HepG2 (cell line): ENCODE data around the gene CEBPZOS. TPM values are rescaled to one million over a fixed set of nuclear protein-coding genes. Genes with fewer than 3 reads are reported as not detected.

Experiments
- BRF2 ChIP-seq: sonication (generic); formaldehyde crosslinking; IDR thresholded peaks from 2 replicates; pipeline ENCODE4 v1.8.1; 2022; ENCODE audit warnings: mild to moderate bottlenecking, missing genetic modification reagents
- CHD4 ChIP-seq: fragments of 200-600 bp; sonication (generic); IDR thresholded peaks from 2 replicates; pipeline ENCODE4 v1.7.0; 2017; ENCODE audit warnings: mild to moderate bottlenecking, low read length, borderline replicate concordance
- CREB1 ChIP-seq, 2 experiments: fragments of 450-650 bp in 1 of 2; IDR thresholded peaks; 2 replicates each; pipeline ENCODE4 v1.6.1; 2016 to 2017; ENCODE audit warnings: control low read depth in 1 of 2, mild to moderate bottlenecking in 1 of 2, missing compliant biosample characterization in 1 of 2, missing genetic modification characterization in 1 of 2
- CREBL2 ChIP-seq: sonication (generic); formaldehyde crosslinking; IDR thresholded peaks from 2 replicates; pipeline ENCODE4 v1.8.1; 2023; ENCODE audit warnings: missing genetic modification reagents, mild to moderate bottlenecking, borderline replicate concordance
- IKZF5 ChIP-seq: IDR thresholded peaks from 2 replicates; pipeline ENCODE4 v1.6.1; 2018; ENCODE audit warnings: missing genetic modification reagents, mild to moderate bottlenecking, missing compliant biosample characterization
- KMT2B ChIP-seq: IDR thresholded peaks from 2 replicates; pipeline ENCODE4 v1.6.1; 2016; ENCODE audit warnings: missing genetic modification reagents, missing compliant biosample characterization
- MTA1 ChIP-seq: sonication (generic); formaldehyde crosslinking; IDR thresholded peaks from 2 replicates; pipeline ENCODE4 v1.4.0; 2020; ENCODE audit warnings: missing genetic modification reagents, mild to moderate bottlenecking, borderline replicate concordance
- NCOA2 ChIP-seq: sonication (generic); formaldehyde crosslinking; IDR thresholded peaks from 2 replicates; pipeline ENCODE4 v1.8.0; 2022; ENCODE audit warnings: inconsistent platforms
- RARA ChIP-seq: IDR thresholded peaks from 2 replicates; pipeline ENCODE4 v1.6.1; 2016; ENCODE audit warnings: missing genetic modification reagents, missing compliant biosample characterization
- SATB2 ChIP-seq: sonication (generic); formaldehyde crosslinking; IDR thresholded peaks from 2 replicates; pipeline ENCODE4 v1.5.0; 2020; ENCODE audit warnings: missing genetic modification reagents
- TIGD3 ChIP-seq: sonication (generic); formaldehyde crosslinking; IDR thresholded peaks from 2 replicates; pipeline ENCODE4 v1.5.1; 2020; ENCODE audit warnings: mild to moderate bottlenecking, missing genetic modification reagents, borderline replicate concordance
- TP53 ChIP-seq: sonication (generic); formaldehyde crosslinking; conservative IDR thresholded peaks from 2 replicates; pipeline ENCODE4 v1.4.0; 2020; ENCODE audit warnings: missing genetic modification reagents
- ZBTB7A ChIP-seq: sonication (generic); formaldehyde crosslinking; IDR thresholded peaks from 2 replicates; pipeline ENCODE4 v1.8.0; 2022; ENCODE audit warnings: mild to moderate bottlenecking, missing genetic modification reagents
- ZFX ChIP-seq: sonication (generic); formaldehyde crosslinking; IDR thresholded peaks from 2 replicates; pipeline ENCODE4 v1.4.0; 2020; ENCODE audit warnings: mild to moderate bottlenecking, low read depth, missing genetic modification reagents, moderate library complexity
- ZNF251 ChIP-seq: sonication (generic); formaldehyde crosslinking; IDR thresholded peaks from 2 replicates; pipeline ENCODE4 v1.9.0; 2021; ENCODE audit warnings: mild to moderate bottlenecking, missing genetic modification reagents
- ZNF317 ChIP-seq: sonication (generic); formaldehyde crosslinking; IDR thresholded peaks from 2 replicates; pipeline ENCODE4 v1.5.0; 2020; ENCODE audit warnings: mild to moderate bottlenecking, missing genetic modification reagents
- ZNF530 ChIP-seq: sonication (generic); formaldehyde crosslinking; IDR thresholded peaks from 2 replicates; pipeline ENCODE4 v1.5.0; 2020; ENCODE audit warnings: low read depth, mild to moderate bottlenecking, missing genetic modification reagents
- ZNF567 ChIP-seq: sonication (generic); formaldehyde crosslinking; IDR thresholded peaks from 2 replicates; pipeline ENCODE4 v1.8.1; 2023; ENCODE audit warnings: mild to moderate bottlenecking, missing genetic modification reagents, borderline replicate concordance
- ZNF574 ChIP-seq: sonication (generic); formaldehyde crosslinking; IDR thresholded peaks from 2 replicates; pipeline ENCODE4 v1.4.0; 2020; ENCODE audit warnings: missing genetic modification reagents
- ZNF607 ChIP-seq: sonication (generic); formaldehyde crosslinking; IDR thresholded peaks from 2 replicates; pipeline ENCODE4 v1.5.1; 2020; ENCODE audit warnings: missing genetic modification reagents, mild to moderate bottlenecking, borderline replicate concordance
- ZNF790 ChIP-seq: sonication (generic); formaldehyde crosslinking; IDR thresholded peaks from 2 replicates; pipeline ENCODE4 v1.8.0; 2022; ENCODE audit warnings: missing genetic modification reagents, mild to moderate bottlenecking, borderline replicate concordance
- polyA plus RNA-seq, 8 experiments: library from polyadenylated mRNA; depleted of rRNA in 3 of 8; stranded (reverse) in 7 of 8; unstranded in 1 of 8; fragments of >200 nt; fragmentation: Illumina TruSeq in 4 of 8; extraction: Trizol in 4 of 8; gene quantifications; 2 replicates each; pipeline versions ENCODE4 v1.2.1 to v1.2.3, GENCODE V29; 2011 to 2016; ENCODE audit warnings: low read depth in 4 of 8, missing spikeins in 1 of 8, mixed read lengths in 1 of 8; ENCODE audit not compliant: insufficient read depth in 1 of 8
- total RNA-seq, 5 experiments: library from RNA; depleted of rRNA; stranded (reverse); fragments of >200 nt; fragmentation: Illumina TruSeq; extraction: Trizol; gene quantifications; 2 replicates each; pipeline ENCODE4 v1.2.3, GENCODE V29; 2016; ENCODE audit warnings: low read depth in 1 of 5

The CEBPZOS gene
- total and polyA plus RNA-seq, 2 of the 13 experiments (the other 11 are each of a cell fraction or from before 2014, with no cell fraction given): 18.6 to 44.7 TPM

GRCh38 chr2:37196320-37197195 is at the start of gene CEBPZOS (continued):
- TF ChIP-seq BRF2 (CRISPR knock-in tag): peak; percentile 97
- TF ChIP-seq TP53 (CRISPR knock-in tag): no peak
- peak; percentile 72 for TF ChIP-seq RARA (CRISPR knock-in tag)
- 0 out of 2 replicates have a peak, but pooled peaks have one; percentile 21 for TF ChIP-seq ZNF567 (CRISPR knock-in tag)
- TF ChIP-seq ZNF607 (CRISPR knock-in tag): peak; percentile 97
- TF ChIP-seq MTA1 (CRISPR knock-in tag): peak; percentile 97
- no peak; the same call in 1 of the 2 replicates for TF ChIP-seq CHD4
- TF ChIP-seq TIGD3 (CRISPR knock-in tag): peak; percentile 99
- TF ChIP-seq ZBTB7A (CRISPR knock-in tag): 0 out of 2 replicates have a peak, but pooled peaks have one; percentile 57
- peak; percentile 87 for TF ChIP-seq KMT2B (CRISPR knock-in tag)
- peak; percentile 77 for TF ChIP-seq ZNF574 (CRISPR knock-in tag)
- TF ChIP-seq ZNF317 (CRISPR knock-in tag): peak; percentile 52
- TF ChIP-seq NCOA2: peak; percentile 9; the same call in 1 of the 2 replicates
- TF ChIP-seq CREBL2 (CRISPR knock-in tag): peak; percentile 64; the same call in 1 of the 2 replicates
- TF ChIP-seq CREB1 (IDR thresholded peaks at IDR 0.05): peak; percentile 63
- TF ChIP-seq CREB1 (CRISPR knock-in tag; IDR thresholded peaks at IDR 0.05): no peak
- peak; percentile 89; the same call in 1 of the 2 replicates for TF ChIP-seq ZNF251 (CRISPR knock-in tag)
- TF ChIP-seq SATB2 (CRISPR knock-in tag): peak; percentile 90; the same call in 1 of the 2 replicates
- TF ChIP-seq ZNF790 (CRISPR knock-in tag): peak; percentile 72; the same call in 1 of the 2 replicates
- TF ChIP-seq ZFX (CRISPR knock-in tag): peak; percentile 100
- TF ChIP-seq ZNF530: peak; percentile 87
- TF ChIP-seq IKZF5: peak; percentile 86; the same call in 1 of the 2 replicates
